Smooth muscle cell (in vitro differentiated cells): ENCODE results near the gene SLC25A4. TPM values are rescaled to one million over a fixed set of nuclear protein-coding genes. Genes with fewer than 3 reads are reported as not detected.

Source experiments
- DNase-seq: peaks from one replicate; lab custom pipeline; 2025; ENCODE audit not compliant: unreplicated experiment; lab: John Stamatoyannopoulos, UW
- H2AFZ ChIP-seq: fragments of 200-600 bp; sonication (generic); 2 replicates; pipeline ENCODE4 v1.6.0; 2016; ENCODE audit warnings: antibody characterized with exemption, low read depth, mild to moderate bottlenecking
- H3F3A ChIP-seq: fragments of 200-600 bp; sonication (generic); 2 replicates; pipeline ENCODE4 v1.6.0; 2017; ENCODE audit warnings: antibody characterized with exemption, low read depth
- H3K27ac ChIP-seq: fragments of 200-600 bp; sonication (generic); 2 replicates; pipeline ENCODE4 v1.5.1; 2016; ENCODE audit warnings: low read depth, mild to moderate bottlenecking
- H3K27me3 ChIP-seq: fragments of 200-600 bp; sonication (generic); 2 replicates; pipeline ENCODE4 v1.6.1; 2016; ENCODE audit warnings: low read depth, mild to moderate bottlenecking
- H3K36me3 ChIP-seq: fragments of 200-600 bp; sonication (generic); 2 replicates; pipeline ENCODE4 v1.5.1; 2016; ENCODE audit warnings: low read depth
- H3K4me1 ChIP-seq: fragments of 200-600 bp; sonication (generic); 2 replicates; pipeline ENCODE4 v1.5.1; 2016; ENCODE audit warnings: low read depth
- H3K4me2 ChIP-seq: fragments of 200-600 bp; sonication (generic); 2 replicates; pipeline ENCODE4 v1.6.0; 2016; ENCODE audit warnings: mild to moderate bottlenecking
- H3K4me3 ChIP-seq: fragments of 200-600 bp; sonication (generic); 2 replicates; pipeline ENCODE4 v1.5.1; 2016; ENCODE audit warnings: mild to moderate bottlenecking
- H3K79me2 ChIP-seq: fragments of 200-600 bp; sonication (generic); 2 replicates; pipeline ENCODE4 v1.6.0; 2016; ENCODE audit warnings: low read depth, mild to moderate bottlenecking
- H3K9ac ChIP-seq: fragments of 200-600 bp; sonication (generic); 2 replicates; pipeline ENCODE4 v1.6.0; 2016; ENCODE audit warnings: low read depth
- H3K9me3 ChIP-seq: fragments of 200-600 bp; sonication (generic); replicated peaks from 2 replicates; pipeline ENCODE4 v1.5.1; 2016; ENCODE audit warnings: low read depth
- H4K20me1 ChIP-seq: fragments of 200-600 bp; sonication (generic); 2 replicates; pipeline ENCODE4 v1.6.0; 2016; ENCODE audit warnings: low read depth
- CTCF ChIP-seq: fragments of 200-600 bp; sonication (generic); IDR thresholded peaks from 2 replicates; pipeline ENCODE4 v1.5.1; 2017; ENCODE audit warnings: borderline replicate concordance, mild to moderate bottlenecking, antibody characterized with exemption; ENCODE audit not compliant: insufficient read depth, poor library complexity, severe bottlenecking
- WGBS: methylation state at CpG from one replicate; pipeline ENCODE4 v1.1.7; 2016; ENCODE audit warnings: low lambda C conversion rate; 5-methylcytosine and 5-hydroxymethylcytosine counted together
- polyA plus RNA-seq: library from polyadenylated mRNA; unstranded; fragments of >200 nt; fragmentation: Nextera tagmentation; extraction: Ambion mirVana; gene quantifications from 2 replicates; pipeline ENCODE4 v1.2.1, GENCODE V29; 2016
- total RNA-seq: library from RNA; depleted of rRNA; stranded (reverse); fragments of >200 nt; gene quantifications from 2 replicates; pipeline ENCODE4 v1.2.3, GENCODE V29; 2014

Gene SLC25A4
- total and polyA plus RNA-seq, 2 experiments from 2014 or later = 16.0 to 19.0 TPM

- H3F3A ChIP-seq = peaks cover under 1% of the 10 kb centered on the region
- peaks cover 8% of the 10 kb centered on the region for H4K20me1 ChIP-seq
- WGBS = 97% methylated on average over 2 of the region's 2 CpGs
- no peak overlapping the region for H3K9ac ChIP-seq
- peaks cover 4% of the 10 kb centered on the region for H3K36me3 ChIP-seq
- H3K27me3 ChIP-seq = no peaks in the 10 kb centered on the region
- no peaks in the 10 kb centered on the region for H3K4me1 ChIP-seq
- no peaks in the 10 kb centered on the region for H3K79me2 ChIP-seq
- no peak for TF ChIP-seq CTCF
- no peaks in the 10 kb centered on the region for H3K9me3 ChIP-seq
- H3K4me3 ChIP-seq = no peak overlapping the region
- no peak overlapping the region for H3K4me2 ChIP-seq
- H2AFZ ChIP-seq = no peak overlapping the region
- DNase-seq = no peak
- no peak overlapping the region for H3K27ac ChIP-seq
Observed at GRCh38 chr4:185171373-185172071, 28.5 kb downstream of the SLC25A4 start.

GRCh38 chr4:185179488-185179887, 36.4 kb downstream of the SLC25A4 start:
- Histone ChIP-seq H3K4me2 (no peak overlapping the region), H3K9me3 (no peaks in the 10 kb centered on the region), H3K9ac (no peak overlapping the region), H3K4me1 (no peaks in the 10 kb centered on the region), H3F3A (no peaks in the 10 kb centered on the region), H4K20me1 (peaks cover 26% of the 10 kb centered on the region), H3K79me2 (no peaks in the 10 kb centered on the region), H2AFZ (no peak overlapping the region), H3K4me3 (no peak overlapping the region), H3K36me3 (no peaks in the 10 kb centered on the region), H3K27me3 (no peaks in the 10 kb centered on the region), H3K27ac (no peak overlapping the region)
- 82% methylated on average over 3 of the region's 3 CpGs for WGBS
- no peak for TF ChIP-seq CTCF
- DNase-seq = no peak

DNA sequence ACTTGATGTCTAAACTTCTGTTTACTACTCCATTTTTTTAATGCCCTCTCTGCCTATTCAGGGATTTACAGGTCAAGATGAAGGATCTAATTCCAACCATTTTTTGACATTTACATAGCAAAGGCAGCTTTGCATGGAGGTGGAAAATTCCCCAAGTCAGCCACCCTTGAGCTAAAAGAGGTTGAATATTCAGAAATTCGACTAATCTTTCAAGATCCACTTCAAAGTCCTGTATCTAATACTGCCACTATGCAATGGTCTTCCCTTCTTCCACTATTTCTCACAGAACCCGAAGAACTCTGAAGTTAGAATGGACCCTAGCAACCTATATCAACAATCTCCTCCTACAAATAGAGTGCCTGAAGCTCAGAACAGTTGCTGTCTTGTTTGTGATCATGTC, 39.2 kb downstream of the SLC25A4 start:
- no peaks in the 10 kb centered on the region for H3K4me1 ChIP-seq
- H3K9me3 ChIP-seq = no peaks in the 10 kb centered on the region
- H3K4me2 ChIP-seq = no peak overlapping the region
- H2AFZ ChIP-seq = no peak overlapping the region
- H3K36me3 ChIP-seq = no peaks in the 10 kb centered on the region
- H3K9ac ChIP-seq = no peak overlapping the region
- H3K27me3 ChIP-seq = no peaks in the 10 kb centered on the region
- WGBS = 34% methylated on average over 2 of the region's 2 CpGs
- no peak overlapping the region for H3K27ac ChIP-seq
- TF ChIP-seq CTCF = no peak
- H3K79me2 ChIP-seq = peaks cover 3% of the 10 kb centered on the region
- H3K4me3 ChIP-seq = no peak overlapping the region
- H3F3A ChIP-seq = no peaks in the 10 kb centered on the region
- H4K20me1 ChIP-seq = peaks cover 42% of the 10 kb centered on the region
- DNase-seq = no peak
